ENCODE measurements around the gene MS4A3. TPM values are rescaled to one million over a fixed set of nuclear protein-coding genes. Genes with fewer than 3 reads are reported as not detected.

The MS4A3 gene
- total RNA-seq, 1 experiment from 2014 or later = not detected

GRCh38 chr11:60084631-60085273, 28.3 kb downstream of the MS4A3 start:
- Histone ChIP-seq H2BK15ac (ENCODE audit: low read depth, low read length) (no peak overlapping the region), H3K79me2 (ENCODE audit: insufficient read depth, low read length) (no peaks in the 10 kb centered on the region), H3K9ac (ENCODE audit: extremely low read depth, insufficient read length, low read length) (no peak overlapping the region), H3K79me1 (ENCODE audit: insufficient read depth, low read depth, low read length, poor library complexity, severe bottlenecking) (no peaks in the 10 kb centered on the region), H2BK20ac (ENCODE audit: low read depth, low read length, poor library complexity, severe bottlenecking) (no peak overlapping the region), H3K56ac (ENCODE audit: insufficient read length, low read depth, low read length) (no peak overlapping the region), H2BK120ac (ENCODE audit: low read depth, low read length, poor library complexity, severe bottlenecking) (no peak overlapping the region), H3K27ac (ENCODE audit: insufficient read length, low read depth, low read length) (no peak overlapping the region), H3K27me3 (ENCODE audit: insufficient read depth, low read length) (no peaks in the 10 kb centered on the region), H4K8ac (replicated peaks; ENCODE audit: insufficient read length, low read depth, low read length) (no peak overlapping the region), H4K5ac (ENCODE audit: insufficient read length, low read depth, low read length) (no peak overlapping the region), H3K4me1 (ENCODE audit: insufficient read depth, low read length) (no peaks in the 10 kb centered on the region), H2BK5ac (ENCODE audit: insufficient read length, low read length) (no peak overlapping the region), H3K18ac (ENCODE audit: insufficient read length, low read depth, low read length) (no peak overlapping the region), H4K91ac (ENCODE audit: insufficient read length, low read depth, low read length) (no peak overlapping the region), H3T11ph (ENCODE audit: low read length) (no peak overlapping the region), H2AK5ac (ENCODE audit: insufficient read length, low read length) (no peak overlapping the region), H3K23ac (ENCODE audit: insufficient read length, low read depth, low read length) (no peak overlapping the region), H4K20me1 (ENCODE audit: control insufficient read depth, insufficient read depth, insufficient read length) (no peaks in the 10 kb centered on the region), H3K23me2 (ENCODE audit: insufficient read length, low read depth, low read length, poor library complexity, severe bottlenecking) (no peaks in the 10 kb centered on the region), H3K4me2 (ENCODE audit: insufficient read depth, insufficient read length, low read length) (no peak overlapping the region), H2AFZ (ENCODE audit: low read length) (no peak overlapping the region), H2BK12ac (ENCODE audit: insufficient read length, low read depth, low read length) (no peak overlapping the region), H3K4ac (ENCODE audit: low read depth, low read length) (no peak overlapping the region), H3K9me3 (ENCODE audit: control insufficient read depth, low read depth, low read length) (no peaks in the 10 kb centered on the region), H3K14ac (ENCODE audit: insufficient read depth, low read length) (no peak overlapping the region)
- no CpG with 5 or more reads among the region's 3 CpGs for WGBS (ENCODE audit: extremely low coverage, insufficient read length, low lambda C conversion rate)
- no peak overlapping the region for H3K27ac Mint-ChIP-seq
- DNase-seq = no peak
- no peaks in the 10 kb centered on the region; a peak in 1 of 7 replicates for H3K36me3 Mint-ChIP-seq (ENCODE audit: insufficient read depth in 1 of 3, low read depth in 3 of 3)
- H3K9me3 Mint-ChIP-seq = no peaks in the 10 kb centered on the region
- TF ChIP-seq CTCF (conservative IDR thresholded peaks at IDR 0.05) = no peak
- H3K4me1 Mint-ChIP-seq = no peaks in the 10 kb centered on the region
- H3K4me3 Mint-ChIP-seq = no peak overlapping the region
- no peaks in the 10 kb centered on the region; the same call in 1 of the 2 replicates for H3K27me3 Mint-ChIP-seq (ENCODE audit: low read depth)

All from H9 (cell line).